ENCODE data around the gene CDX2.
"Not testable (repeated sequence)": the region's sequence is repeated elsewhere in the genome, so short reads cannot be mapped to it uniquely, and the experiment has no call there.

The CDX2 gene

GRCh38 chr13:27964741-27965323 is 4.3 kb downstream of the CDX2 start:
- no peak for DNase-seq (ENCODE audit: low read depth in 2 of 2)

- not testable (repeated sequence) for DNase-seq (ENCODE audit: low read depth in 2 of 2)
Observed at GRCh38 chr13:27964206-27964605, 4.9 kb downstream of the CDX2 start.

GRCh38 chr13:27963491-27963890 is 5.6 kb downstream of the CDX2 start:
- DNase-seq (ENCODE audit: low read depth in 2 of 2): no peak

- no peak for DNase-seq (ENCODE audit: low read depth in 2 of 2)
Observed at GRCh38 chr13:27962982-27963381, 6.1 kb downstream of the CDX2 start.

GRCh38 chr13:27962128-27962841 is 6.8 kb downstream of the CDX2 start:
- no peak for DNase-seq (ENCODE audit: low read depth in 2 of 2)

- no peak for DNase-seq (ENCODE audit: low read depth in 2 of 2)
Observed at GRCh38 chr13:27961227-27962085, 7.7 kb downstream of the CDX2 start.

- DNase-seq (ENCODE audit: low read depth in 2 of 2): peak in 1 of 2 donors; percentile 21
Observed at GRCh38 chr13:27960362-27961226, 8.5 kb downstream of the CDX2 start.

- DNase-seq (ENCODE audit: low read depth in 2 of 2): no peak
Observed at GRCh38 chr13:27959976-27960361, 9.1 kb downstream of the CDX2 start.

GRCh38 chr13:27956576-27957300 is 12.4 kb downstream of the CDX2 start:
- no peak for DNase-seq (ENCODE audit: low read depth in 2 of 2)

GRCh38 chr13:27955014-27955591 is 14.0 kb downstream of the CDX2 start:
- no peak for DNase-seq (ENCODE audit: low read depth in 2 of 2)

- DNase-seq (ENCODE audit: low read depth in 2 of 2): no peak
Observed at GRCh38 chr13:27954406-27954851, 14.7 kb downstream of the CDX2 start.

GRCh38 chr13:27953676-27954405 is 15.3 kb downstream of the CDX2 start:
- DNase-seq (ENCODE audit: low read depth in 2 of 2): peak; percentile 29 to 64

- no peak for DNase-seq (ENCODE audit: low read depth in 2 of 2)
Observed at GRCh38 chr13:27952876-27953675, 16.0 kb downstream of the CDX2 start.

- DNase-seq (ENCODE audit: low read depth in 2 of 2): no peak
Observed at GRCh38 chr13:27942972-27943371, 26.1 kb downstream of the CDX2 start.

- DNase-seq (ENCODE audit: low read depth in 2 of 2): no peak
Observed at GRCh38 chr13:27933580-27934328, 35.4 kb downstream of the CDX2 start.

- DNase-seq (ENCODE audit: low read depth in 2 of 2): no peak
Observed at GRCh38 chr13:27933118-27933517, 36.0 kb downstream of the CDX2 start.

- DNase-seq (ENCODE audit: low read depth in 2 of 2): no peak
Observed at GRCh38 chr13:27929868-27930267, 39.2 kb downstream of the CDX2 start.
